HG03139 (cell line): ENCODE results near the gene STAT6.
"Not testable (repeated sequence)": the region's sequence is repeated elsewhere in the genome, so short reads cannot be mapped to it uniquely, and the experiment has no call there.

Source experiments
- ATAC-seq: cut with Tn5 transposase; IDR thresholded peaks from one replicate; pipeline ENCODE4 v1.9.1; 2021; ENCODE audit not compliant: unreplicated experiment

STAT6 gene

GRCh38 chr12:57127726-57128518, 16.8 kb upstream of the STAT6 start, which contains the start of gene LRP1:
TSS of gene LRP1 (plus strand) at chr12:57128483. CDS start at chr12:57128965, 482 bp downstream.
- no peak for ATAC-seq

- no peak for ATAC-seq
These were observed 16.1 kb upstream of the STAT6 start for GRCh38 chr12:57127101-57127725.

- no peak for ATAC-seq
These were observed 15.4 kb upstream of the STAT6 start for GRCh38 chr12:57126561-57126960.

- ATAC-seq, result no peak
These were observed 14.9 kb upstream of the STAT6 start for GRCh38 chr12:57126061-57126460.

- no peak for ATAC-seq
These were observed 13.2 kb upstream of the STAT6 start for GRCh38 chr12:57124261-57124877.

GRCh38 chr12:57123813-57124212, 12.7 kb upstream of the STAT6 start:
- no peak for ATAC-seq

- ATAC-seq, result not testable (repeated sequence)
These were observed 9.6 kb upstream of the STAT6 start for GRCh38 chr12:57120718-57121117.

- no peak for ATAC-seq
These were observed 8.3 kb upstream of the STAT6 start for GRCh38 chr12:57119294-57120085.

- no peak for ATAC-seq
These were observed 7.6 kb upstream of the STAT6 start for GRCh38 chr12:57118711-57119271.

- ATAC-seq, result no peak
These were observed 5.6 kb upstream of the STAT6 start for GRCh38 chr12:57116580-57117281.

- peak; percentile 63 for ATAC-seq
These were observed 1.5 kb upstream of the STAT6 start for GRCh38 chr12:57112492-57113294.

GRCh38 chr12:57110104-57111030, 795 bp downstream of the STAT6 start:
- peak; percentile 43 for ATAC-seq

- no peak for ATAC-seq
These were observed 1.7 kb downstream of the STAT6 start for GRCh38 chr12:57109207-57110103.

- no peak for ATAC-seq
These were observed 3.6 kb downstream of the STAT6 start for GRCh38 chr12:57107456-57108155.

- ATAC-seq, result no peak
These were observed 5.0 kb downstream of the STAT6 start for GRCh38 chr12:57106021-57106708.
